OCI-LY3 (cell line): ENCODE measurements around the gene TREML4.
A peak's percentile ranks its signal among the peaks of the same experiment; 100 is the strongest.

Experiments
- H2AFZ ChIP-seq: fragments of 200-600, 300-600 bp; shearing (Covaris generic); 2 replicates; pipeline ENCODE4 v1.6.0; 2014; ENCODE audit warnings: antibody characterized with exemption, low read depth, low read length
- H3K27ac ChIP-seq: fragments of 200-600, 300-600 bp; sonication (generic); 2 replicates; pipeline ENCODE4 v1.5.1; 2014; ENCODE audit warnings: mild to moderate bottlenecking, low read length, moderate library complexity, mixed read lengths
- H3K27me3 ChIP-seq: fragments of 200-600, 300-600 bp; sonication (generic); 2 replicates; pipeline ENCODE4 v1.6.1; 2014; ENCODE audit warnings: low read depth, low read length, mixed read lengths
- H3K36me3 ChIP-seq: fragments of 200-600, 300-600 bp; sonication (generic); replicated peaks from 2 replicates; pipeline ENCODE3; 2014; ENCODE audit warnings: low read depth, low read length, mixed read lengths
- H3K4me1 ChIP-seq: fragments of 300-600, 200-600 bp; sonication (generic); 2 replicates; pipeline ENCODE4 v1.6.1; 2014; ENCODE audit warnings: low read length, mixed read lengths
- H3K4me2 ChIP-seq: fragments of 200-600, 300-600 bp; sonication (generic); 2 replicates; pipeline ENCODE4 v1.6.1; 2014; ENCODE audit warnings: low read length, mixed read lengths
- H3K4me3 ChIP-seq: fragments of 300-600, 200-600 bp; sonication (generic); 2 replicates; pipeline ENCODE4 v1.5.1; 2014; ENCODE audit warnings: antibody characterized with exemption, mild to moderate bottlenecking, low read length, moderate library complexity
- H3K79me2 ChIP-seq: fragments of 300-600, 200-600 bp; shearing (Covaris generic); 2 replicates; pipeline ENCODE4 v1.6.1; 2014; ENCODE audit warnings: mild to moderate bottlenecking, low read length, mixed read lengths
- H3K9ac ChIP-seq: fragments of 300-600, 200-600 bp; shearing (Covaris generic); 2 replicates; pipeline ENCODE4 v1.6.0; 2014; ENCODE audit warnings: mild to moderate bottlenecking, low read length, moderate library complexity
- H3K9me3 ChIP-seq: fragments of 200-600, 300-600 bp; shearing (Covaris generic); 2 replicates; pipeline ENCODE4 v1.6.1; 2014; ENCODE audit warnings: low read length, mixed read lengths; ENCODE audit not compliant: insufficient read depth
- H4K20me1 ChIP-seq: fragments of 200-600, 300-600 bp; sonication (generic); 2 replicates; pipeline ENCODE4 v1.6.1; 2016; ENCODE audit warnings: low read length, mixed read lengths; ENCODE audit not compliant: insufficient read depth
- EZH2phosphoT487 ChIP-seq: fragments of 200-600 bp; shearing (Covaris generic); IDR thresholded peaks from 2 replicates; pipeline ENCODE4 v1.6.1; 2018; ENCODE audit warnings: antibody characterized with exemption, mixed run types, low read depth
- TF ChIP-seq, protein P1 (sequence below): fragments of 200-600, 300-600 bp; sonication (generic); IDR thresholded peaks from 2 replicates; pipeline ENCODE4 v1.5.1; 2014; ENCODE audit warnings: antibody characterized with exemption, low read length, low read depth

The TREML4 gene

DNA sequence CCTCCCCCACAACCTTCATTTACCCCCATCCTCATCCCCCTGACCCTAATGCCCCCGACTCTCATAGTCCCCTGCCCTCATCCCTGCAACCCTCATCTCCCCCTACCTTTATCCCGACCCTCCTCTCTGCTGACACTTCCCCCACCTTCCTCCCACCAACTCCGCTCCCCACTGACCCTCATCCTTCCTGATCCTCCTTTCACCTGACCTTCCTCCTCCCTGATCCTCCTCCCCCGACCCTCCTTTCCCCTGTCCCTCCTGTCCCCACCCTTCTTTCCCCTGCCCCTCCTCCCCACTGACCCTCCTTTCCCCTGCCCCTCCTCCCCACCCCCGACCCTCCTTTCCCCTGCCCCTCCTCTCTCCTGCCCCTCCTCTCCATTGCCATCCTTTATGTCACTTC is 34.3 kb upstream of the TREML4 start:
- Histone ChIP-seq H3K9ac (no peak overlapping the region), H3K4me2 (no peak overlapping the region), H3K27me3 (no peaks in the 10 kb centered on the region), H3K9me3 (0 out of 2 replicates have a peak, but pooled peaks cover 11% of the 10 kb centered on the region), H3K79me2 (no peaks in the 10 kb centered on the region), H3K4me1 (no peaks in the 10 kb centered on the region), H4K20me1 (no peaks in the 10 kb centered on the region), H3K36me3 (peaks cover 53% of the 10 kb centered on the region), H2AFZ (no peak overlapping the region), H3K4me3 (no peak overlapping the region), H3K27ac (no peak overlapping the region)
- TF ChIP-seq, protein P1, sequence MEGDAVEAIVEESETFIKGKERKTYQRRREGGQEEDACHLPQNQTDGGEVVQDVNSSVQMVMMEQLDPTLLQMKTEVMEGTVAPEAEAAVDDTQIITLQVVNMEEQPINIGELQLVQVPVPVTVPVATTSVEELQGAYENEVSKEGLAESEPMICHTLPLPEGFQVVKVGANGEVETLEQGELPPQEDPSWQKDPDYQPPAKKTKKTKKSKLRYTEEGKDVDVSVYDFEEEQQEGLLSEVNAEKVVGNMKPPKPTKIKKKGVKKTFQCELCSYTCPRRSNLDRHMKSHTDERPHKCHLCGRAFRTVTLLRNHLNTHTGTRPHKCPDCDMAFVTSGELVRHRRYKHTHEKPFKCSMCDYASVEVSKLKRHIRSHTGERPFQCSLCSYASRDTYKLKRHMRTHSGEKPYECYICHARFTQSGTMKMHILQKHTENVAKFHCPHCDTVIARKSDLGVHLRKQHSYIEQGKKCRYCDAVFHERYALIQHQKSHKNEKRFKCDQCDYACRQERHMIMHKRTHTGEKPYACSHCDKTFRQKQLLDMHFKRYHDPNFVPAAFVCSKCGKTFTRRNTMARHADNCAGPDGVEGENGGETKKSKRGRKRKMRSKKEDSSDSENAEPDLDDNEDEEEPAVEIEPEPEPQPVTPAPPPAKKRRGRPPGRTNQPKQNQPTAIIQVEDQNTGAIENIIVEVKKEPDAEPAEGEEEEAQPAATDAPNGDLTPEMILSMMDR: no peak
- no peak for TF ChIP-seq EZH2phosphoT487

DNA sequence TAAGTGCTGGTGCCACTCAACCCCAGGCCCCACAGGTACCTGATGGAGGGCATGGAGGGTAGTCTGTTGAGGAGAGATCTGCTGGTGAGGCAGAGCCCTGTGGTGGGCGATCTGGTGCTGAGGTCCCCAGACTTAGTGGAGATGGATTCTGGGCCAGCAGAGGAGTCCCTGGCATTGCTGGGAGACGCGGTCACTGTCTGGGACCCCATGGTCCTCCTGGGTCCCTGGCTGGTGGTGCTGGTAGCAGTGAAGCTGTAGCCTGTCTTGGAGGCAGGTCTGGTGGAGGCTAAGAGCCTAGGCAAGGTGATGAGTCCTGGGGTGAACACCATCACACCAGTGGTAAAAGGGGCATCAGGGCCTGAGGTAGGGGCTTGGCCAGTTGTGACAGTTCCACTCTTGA is 33.8 kb upstream of the TREML4 start:
- no peak overlapping the region for H3K4me2 ChIP-seq
- no peak overlapping the region for H3K9ac ChIP-seq
- no peak overlapping the region for H3K4me3 ChIP-seq
- H3K36me3 ChIP-seq: peaks cover 51% of the 10 kb centered on the region
- H3K4me1 ChIP-seq: peaks cover 5% of the 10 kb centered on the region
- no peak overlapping the region for H3K27ac ChIP-seq
- H3K27me3 ChIP-seq: no peaks in the 10 kb centered on the region
- 0 out of 2 replicates have a peak, but pooled peaks cover 1% of the 10 kb centered on the region for H3K79me2 ChIP-seq
- TF ChIP-seq, protein P1: no peak
- no peak for TF ChIP-seq EZH2phosphoT487
- 0 out of 2 replicates have a peak, but pooled peaks cover 11% of the 10 kb centered on the region for H3K9me3 ChIP-seq
- no peaks in the 10 kb centered on the region for H4K20me1 ChIP-seq
- H2AFZ ChIP-seq: no peak overlapping the region

DNA sequence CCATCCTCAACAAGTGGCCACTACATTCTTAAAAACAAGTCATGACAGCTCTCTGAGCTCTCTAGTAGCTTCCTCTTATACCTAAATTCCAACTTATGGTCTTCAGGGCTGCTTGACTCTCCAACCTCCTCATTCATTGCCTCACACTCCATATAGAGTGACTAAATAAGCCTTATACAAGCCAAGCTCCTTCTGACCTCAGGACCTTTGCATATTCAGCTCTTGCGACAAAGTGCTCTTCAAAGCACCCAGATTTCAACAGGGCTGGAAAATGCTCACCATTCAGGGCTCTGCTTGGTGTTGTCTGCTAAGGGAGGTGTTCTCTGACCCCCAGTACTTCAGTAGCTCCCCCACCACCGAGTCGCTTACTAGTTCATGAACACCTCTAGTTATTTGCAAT is 30.9 kb upstream of the TREML4 start:
- no peak overlapping the region for H2AFZ ChIP-seq
- no peaks in the 10 kb centered on the region for H3K9me3 ChIP-seq
- no peak overlapping the region for H3K9ac ChIP-seq
- no peak overlapping the region for H3K4me2 ChIP-seq
- H3K4me3 ChIP-seq: no peak overlapping the region
- H3K27me3 ChIP-seq: no peaks in the 10 kb centered on the region
- TF ChIP-seq EZH2phosphoT487: no peak
- TF ChIP-seq, protein P1: no peak
- no peak overlapping the region for H3K27ac ChIP-seq
- no peaks in the 10 kb centered on the region for H4K20me1 ChIP-seq
- H3K79me2 ChIP-seq: peaks cover 12% of the 10 kb centered on the region; the same call in 1 of the 2 replicates
- peaks cover 22% of the 10 kb centered on the region for H3K36me3 ChIP-seq
- peaks cover 33% of the 10 kb centered on the region for H3K4me1 ChIP-seq

DNA sequence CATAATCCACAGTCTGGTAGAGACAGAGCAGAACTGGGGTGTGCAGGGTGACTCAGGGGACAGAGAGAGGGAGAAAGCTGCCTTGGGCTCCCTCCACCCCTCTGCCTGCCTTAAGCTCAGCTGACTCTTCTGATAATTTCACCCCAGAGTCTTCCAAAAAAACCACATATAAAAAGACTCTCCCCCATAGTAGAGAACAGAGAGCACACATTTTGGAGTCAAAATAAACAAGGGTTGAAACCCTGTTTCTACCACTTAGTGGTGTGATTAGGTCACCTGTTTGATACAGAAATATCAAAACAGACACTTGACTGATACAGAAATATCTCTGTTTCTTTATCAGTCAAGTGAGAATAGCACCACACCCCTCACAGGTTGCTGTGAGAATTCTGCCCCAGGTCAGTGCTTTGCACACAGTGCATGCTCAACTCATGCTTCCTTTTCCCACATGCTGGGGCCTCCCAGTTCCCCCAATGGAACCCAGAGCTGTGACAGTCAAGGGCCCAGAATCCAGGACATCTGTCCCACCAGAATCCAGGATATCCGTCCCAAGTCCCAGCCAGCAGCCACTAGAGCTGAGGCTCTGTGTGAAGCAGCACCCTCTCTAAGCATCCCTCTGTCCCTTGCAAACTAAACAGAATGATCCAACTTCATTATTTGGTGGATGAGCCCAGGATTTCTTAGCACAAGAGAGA is 28.4 kb upstream of the TREML4 start:
- Histone ChIP-seq H3K4me1 (peaks cover 43% of the 10 kb centered on the region), H2AFZ (no peak overlapping the region), H3K9me3 (no peaks in the 10 kb centered on the region), H3K27me3 (no peaks in the 10 kb centered on the region), H3K4me3 (peak overlapping the region; percentile 77), H3K27ac (peak overlapping the region; percentile 87), H4K20me1 (no peaks in the 10 kb centered on the region), H3K36me3 (peaks cover 13% of the 10 kb centered on the region), H3K4me2 (peak overlapping the region; percentile 82), H3K79me2 (peaks cover 12% of the 10 kb centered on the region; the same call in 1 of the 2 replicates), H3K9ac (peak overlapping the region; percentile 75)
- TF ChIP-seq EZH2phosphoT487: no peak
- TF ChIP-seq, protein P1: no peak
